Measurements from ENCODE around the gene PID1. TPM values are rescaled to one million over a fixed set of nuclear protein-coding genes. Genes with fewer than 3 reads are reported as not detected.

Gene PID1
- total and polyA plus RNA-seq, 2 donors (not counting 1 experiment from before 2014, with no cell fraction given): 0.10 TPM; not detected in 1

GRCh38 chr2:229057976-229058553 lies 213.0 kb downstream of the PID1 start:
- Histone ChIP-seq H3K4me3 (ENCODE audit: control extremely low read depth in 1 of 5, extremely low read depth in 1 of 5, insufficient read depth in 1 of 5, low read depth in 2 of 5, low read length in 4 of 5) (no peak overlapping the region), H3K9me3 (ENCODE audit: control extremely low read depth in 1 of 3, control insufficient read depth in 2 of 3, insufficient read depth in 1 of 3, low read length in 2 of 3) (peaks cover 0 to 2% (median 0%) of the 10 kb centered on the region in 3 donors), H3K36me3 (replicated peaks in 1 of 2; ENCODE audit: control extremely low read depth in 1 of 2, control insufficient read depth in 1 of 2, extremely low read depth in 1 of 2, insufficient read depth in 2 of 2, low read length in 1 of 2) (no peaks in the 10 kb centered on the region), H3K4me1 (ENCODE audit: control insufficient read depth in 2 of 2, insufficient read depth in 2 of 2, low read length in 2 of 2) (no peaks in the 10 kb centered on the region), H3K27ac (ENCODE audit: low read length in 2 of 2) (no peak overlapping the region), H3K4me2 (replicated peaks; ENCODE audit: low read depth, low read length, poor library complexity, severe bottlenecking) (no peak overlapping the region), H3K9ac (ENCODE audit: low read length) (no peak overlapping the region), H3K79me2 (ENCODE audit: control insufficient read depth, insufficient read depth, low read length) (no peaks in the 10 kb centered on the region), H4K20me1 (ENCODE audit: control insufficient read depth, insufficient read depth, low read length, poor library complexity, severe bottlenecking) (no peaks in the 10 kb centered on the region), H3K27me3 (replicated peaks in 1 of 4; ENCODE audit: control extremely low read depth in 1 of 4, control insufficient read depth in 3 of 4, insufficient read depth in 4 of 4, low read length in 3 of 4) (no peaks in the 10 kb centered on the region), H2AFZ (ENCODE audit: insufficient read depth, low read depth, low read length, poor library complexity, severe bottlenecking) (no peak overlapping the region)
- Mint-ChIP-seq H3K4me1 (no peaks in the 10 kb centered on the region), H3K27ac (no peak overlapping the region), H3K9me3 (ENCODE audit: insufficient read depth) (peaks cover 2% of the 10 kb centered on the region), H3K27me3 (no peaks in the 10 kb centered on the region), H3K4me3 (no peak overlapping the region)
- ChIA-PET POLR2A (no interaction called here), CTCF (no interaction called here)
- intact Hi-C loops (cut with micrococcal nuclease): no loop called here
- ATAC-seq (ENCODE audit: low read depth): no peak
- TF ChIP-seq EZH2 (IDR thresholded peaks at IDR 0.05; ENCODE audit: borderline replicate concordance, insufficient read depth, low read depth, low read length, poor library complexity, severe bottlenecking) (no peak), CTCF (IDR thresholded peaks at IDR 0.05) (no peak)
- DNase-seq: no peak
- 100% methylated on average over 3 of the region's 4 CpGs for WGBS (ENCODE audit: insufficient coverage)

GRCh38 chr2:229054311-229054710 lies 216.8 kb downstream of the PID1 start:
- Histone ChIP-seq H3K27ac (ENCODE audit: low read length in 2 of 2) (no peak overlapping the region), H3K27me3 (replicated peaks in 1 of 4; ENCODE audit: control extremely low read depth in 1 of 4, control insufficient read depth in 3 of 4, insufficient read depth in 4 of 4, low read length in 3 of 4) (no peaks in the 10 kb centered on the region), H3K9me3 (ENCODE audit: control extremely low read depth in 1 of 3, control insufficient read depth in 2 of 3, insufficient read depth in 1 of 3, low read length in 2 of 3) (no peaks in the 10 kb centered on the region), H2AFZ (ENCODE audit: insufficient read depth, low read depth, low read length, poor library complexity, severe bottlenecking) (no peak overlapping the region), H4K20me1 (ENCODE audit: control insufficient read depth, insufficient read depth, low read length, poor library complexity, severe bottlenecking) (no peaks in the 10 kb centered on the region), H3K4me2 (replicated peaks; ENCODE audit: low read depth, low read length, poor library complexity, severe bottlenecking) (no peak overlapping the region), H3K4me1 (ENCODE audit: control insufficient read depth in 2 of 2, insufficient read depth in 2 of 2, low read length in 2 of 2) (no peaks in the 10 kb centered on the region), H3K36me3 (replicated peaks in 1 of 2; ENCODE audit: control extremely low read depth in 1 of 2, control insufficient read depth in 1 of 2, extremely low read depth in 1 of 2, insufficient read depth in 2 of 2, low read length in 1 of 2) (no peaks in the 10 kb centered on the region), H3K4me3 (ENCODE audit: control extremely low read depth in 1 of 5, extremely low read depth in 1 of 5, insufficient read depth in 1 of 5, low read depth in 2 of 5, low read length in 4 of 5) (no peak overlapping the region), H3K79me2 (ENCODE audit: control insufficient read depth, insufficient read depth, low read length) (no peaks in the 10 kb centered on the region), H3K9ac (ENCODE audit: low read length) (no peak overlapping the region)
- WGBS (ENCODE audit: insufficient coverage): 51% methylated on average over 3 of the region's 5 CpGs
- no peaks in the 10 kb centered on the region for H3K27me3 Mint-ChIP-seq
- no peak for DNase-seq
- ChIA-PET POLR2A (no interaction called here), CTCF (no interaction called here)
- H3K27ac Mint-ChIP-seq: no peak overlapping the region
- H3K4me3 Mint-ChIP-seq: no peak overlapping the region
- H3K4me1 Mint-ChIP-seq: no peaks in the 10 kb centered on the region
- intact Hi-C loops (cut with micrococcal nuclease): no loop called here
- TF ChIP-seq EZH2 (IDR thresholded peaks at IDR 0.05; ENCODE audit: borderline replicate concordance, insufficient read depth, low read depth, low read length, poor library complexity, severe bottlenecking): no peak
- no peak for TF ChIP-seq CTCF (IDR thresholded peaks at IDR 0.05)
- no peak for ATAC-seq (ENCODE audit: low read depth)
- H3K9me3 Mint-ChIP-seq (ENCODE audit: insufficient read depth): no peaks in the 10 kb centered on the region
